Epithelial cell of esophagus (primary cell): ENCODE measurements around the gene EXOC6B.
A peak's percentile ranks its signal among the peaks of the same experiment; 100 is the strongest.

Experiments
- DNase-seq: peaks from one replicate; pipeline ENCODE4 v3.0.0; 2010; ENCODE audit warnings: low read depth
- H3K4me3 ChIP-seq: 2 replicates; pipeline ENCODE4 v1.5.1; 2011; ENCODE audit warnings: mild to moderate bottlenecking, low read length, control low read depth
- CTCF ChIP-seq: IDR thresholded peaks from 2 replicates; pipeline ENCODE4 v1.5.1; 2011; ENCODE audit warnings: low read depth, mild to moderate bottlenecking, low read length, control low read depth, inconsistent platforms; ENCODE audit not compliant: insufficient read depth; ENCODE audit errors: missing control alignments

EXOC6B gene

GRCh38 chr2:72236445-72237067, 589.3 kb downstream of the EXOC6B start:
- peak; percentile 88 for DNase-seq

GRCh38 chr2:72235497-72236415, 590.1 kb downstream of the EXOC6B start:
- no peak for DNase-seq
- no peak overlapping the region for H3K4me3 ChIP-seq
- TF ChIP-seq CTCF, result no peak

More at GRCh38 chr2:72236445-72237067, 589.3 kb downstream of the EXOC6B start:
- no peak overlapping the region for H3K4me3 ChIP-seq
- TF ChIP-seq CTCF, result no peak

DNA sequence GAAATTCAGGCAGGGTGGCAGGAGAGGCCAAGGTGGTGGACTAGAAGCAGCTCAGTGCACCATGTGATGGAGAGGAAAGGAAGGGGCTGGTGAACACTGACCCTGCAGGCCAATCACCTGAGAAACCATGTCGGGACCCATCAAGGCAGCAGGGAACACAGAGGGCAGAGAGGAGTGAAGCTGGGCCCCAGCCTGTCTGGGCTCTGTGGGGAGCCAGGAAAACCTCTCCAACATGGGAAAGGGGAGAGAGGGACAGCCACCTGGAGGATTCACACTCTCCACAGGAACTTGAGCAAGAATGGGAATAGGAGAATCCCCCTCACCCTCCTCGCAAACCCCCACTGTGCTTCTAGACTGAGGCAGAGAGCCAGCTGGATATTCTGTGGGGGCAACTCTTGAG, 592.6 kb downstream of the EXOC6B start:
- H3K4me3 ChIP-seq, result no peak overlapping the region
- no peak for TF ChIP-seq CTCF
- no peak for DNase-seq

DNA sequence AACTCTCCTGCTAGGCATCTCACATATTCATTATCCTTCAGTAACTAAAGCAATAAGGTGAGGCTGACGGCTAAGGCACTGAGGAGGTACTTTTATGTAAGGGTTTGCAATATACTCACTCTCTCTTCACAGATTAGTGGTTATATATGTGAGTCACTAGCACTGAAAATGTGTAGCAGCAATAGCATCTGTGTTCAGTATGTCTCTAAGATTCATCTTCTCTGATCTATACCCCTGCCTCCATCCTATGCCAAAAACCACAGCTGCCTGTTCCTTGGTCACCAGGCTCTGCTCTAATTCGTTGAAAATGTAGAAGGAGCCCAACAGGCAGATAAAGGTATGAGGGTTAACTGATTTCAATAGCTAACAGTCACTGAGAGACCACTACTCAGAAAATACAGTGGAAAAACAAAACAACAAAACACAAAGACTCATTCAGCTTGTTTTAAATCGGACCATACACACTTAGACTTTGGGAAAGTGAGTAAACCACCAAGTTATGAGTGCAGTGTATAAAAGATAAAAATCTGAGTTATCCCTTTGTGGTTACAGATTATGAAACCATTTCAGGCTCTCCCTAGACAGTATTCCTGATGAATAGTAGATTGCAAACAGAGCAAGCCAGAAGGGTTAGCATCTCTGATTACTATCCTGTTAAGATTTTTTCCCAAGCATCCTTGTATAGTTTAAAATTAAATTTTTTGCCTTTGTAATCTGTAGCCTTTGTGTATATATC, 602.8 kb downstream of the EXOC6B start:
- no peak for TF ChIP-seq CTCF
- DNase-seq, result no peak
- H3K4me3 ChIP-seq, result no peak overlapping the region

GRCh38 chr2:72220170-72220569, 605.7 kb downstream of the EXOC6B start:
- no peak for DNase-seq
- peak; percentile 4 for TF ChIP-seq CTCF
- H3K4me3 ChIP-seq, result no peak overlapping the region

GRCh38 chr2:72214429-72215143, 611.2 kb downstream of the EXOC6B start:
- H3K4me3 ChIP-seq, result no peak overlapping the region
- TF ChIP-seq CTCF, result no peak
- peak; percentile 79 for DNase-seq
